IMR-90 (cell line): ENCODE results near the gene LIG1. TPM values are rescaled to one million over a fixed set of nuclear protein-coding genes. Genes with fewer than 3 reads are reported as not detected.
"Not testable (repeated sequence)": the region's sequence is repeated elsewhere in the genome, so short reads cannot be mapped to it uniquely, and the experiment has no call there.

ENCODE experiments used
- ATAC-seq: fragments of 200-7000 bp; cut with Tn5 transposase; 2 replicates; pipeline ENCODE4 v1.9.1; 2020; ENCODE audit warnings: low read depth, mild to moderate bottlenecking, moderate library complexity
- BruUV-seq: library from RNA; stranded (reverse); fragments of 400-500 nt; replicated peaks from 2 replicates; lab custom pipeline; 2021; lab: Mats Ljungman, UMichigan
- CTCF ChIA-PET: fragments of 300-600 bp; formaldehyde crosslinking; extraction: SDS; loops from one replicate; lab custom pipeline; 2021; ENCODE audit warnings: antibody characterized with exemption; lab: Yijun Ruan, JAX
- POLR2A ChIA-PET: fragments of 300-600 bp; sonication (Branson Sonifier 250); formaldehyde crosslinking; loops from one replicate; lab custom pipeline; 2022; ENCODE audit warnings: antibody characterized with exemption; ENCODE audit not compliant: unreplicated experiment; lab: Charles Lee
- DNase-seq: peaks from one replicate; pipeline ENCODE4 v3.0.0; 2013
- H2AFZ ChIP-seq: replicated peaks from 2 replicates; pipeline ENCODE3; 2013; ENCODE audit warnings: low read length, mild to moderate bottlenecking; ENCODE audit not compliant: poor library complexity
- H2AK5ac ChIP-seq: 2 replicates; pipeline ENCODE4 v1.6.1; 2013; ENCODE audit warnings: low read depth, low read length, inconsistent platforms
- H2AK9ac ChIP-seq: replicated peaks from 2 replicates; pipeline ENCODE3; 2013; ENCODE audit warnings: mild to moderate bottlenecking, low read depth, low read length, moderate library complexity; ENCODE audit not compliant: poor library complexity
- H2BK120ac ChIP-seq: 2 replicates; pipeline ENCODE4 v1.6.1; 2013; ENCODE audit warnings: low read depth, low read length, inconsistent platforms
- H2BK15ac ChIP-seq: 3 replicates; pipeline ENCODE4 v1.6.1; 2013; ENCODE audit warnings: low read depth, low read length, inconsistent platforms
- H2BK20ac ChIP-seq: 2 replicates; pipeline ENCODE4 v1.6.1; 2013; ENCODE audit warnings: low read depth, mild to moderate bottlenecking, inconsistent platforms, low read length, moderate library complexity
- H2BK5ac ChIP-seq: 2 replicates; pipeline ENCODE4 v1.6.1; 2013; ENCODE audit warnings: mild to moderate bottlenecking, low read depth, low read length, inconsistent platforms; ENCODE audit not compliant: poor library complexity, severe bottlenecking
- H3K14ac ChIP-seq: replicated peaks from 2 replicates; pipeline ENCODE4 v1.6.1; 2013; ENCODE audit warnings: low read depth, low read length, inconsistent platforms
- H3K18ac ChIP-seq: 2 replicates; pipeline ENCODE4 v1.6.1; 2013; ENCODE audit warnings: low read depth, low read length, control low read depth
- H3K23ac ChIP-seq: 2 replicates; pipeline ENCODE4 v1.6.1; 2013; ENCODE audit warnings: low read depth, low read length, inconsistent platforms
- H3K27ac ChIP-seq: 2 replicates; pipeline ENCODE4 v1.5.1; 2013; ENCODE audit warnings: mild to moderate bottlenecking, control low read depth, low read length; ENCODE audit not compliant: insufficient read depth
- H3K27me3 ChIP-seq: 2 replicates; pipeline ENCODE4 v1.6.1; 2013; ENCODE audit warnings: low read length; ENCODE audit not compliant: control insufficient read depth, insufficient read depth
- H3K36me3 ChIP-seq: 2 replicates; pipeline ENCODE4 v1.6.1; 2013; ENCODE audit warnings: low read length, mixed read lengths; ENCODE audit not compliant: control insufficient read depth, insufficient read depth
- H3K4ac ChIP-seq: 2 replicates; pipeline ENCODE4 v1.6.1; 2013; ENCODE audit warnings: low read depth, low read length, inconsistent platforms
- H3K4me1 ChIP-seq: 2 replicates; pipeline ENCODE4 v1.6.1; 2013; ENCODE audit warnings: low read length, mixed read lengths; ENCODE audit not compliant: control insufficient read depth, insufficient read depth
- H3K4me2 ChIP-seq: 2 replicates; pipeline ENCODE4 v1.6.1; 2013; ENCODE audit warnings: low read depth, mild to moderate bottlenecking, control low read depth, low read length, moderate library complexity
- H3K4me3 ChIP-seq: 2 replicates; pipeline ENCODE4 v1.5.1; 2013; ENCODE audit warnings: low read depth, mild to moderate bottlenecking, control low read depth, low read length, moderate library complexity; ENCODE audit not compliant: insufficient read depth
- H3K56ac ChIP-seq: 2 replicates; pipeline ENCODE4 v1.6.1; 2013; ENCODE audit warnings: low read length, inconsistent platforms; ENCODE audit not compliant: insufficient read depth; ENCODE audit errors: extremely low read depth
- H3K79me1 ChIP-seq, 2 experiments: 2 replicates each; pipeline ENCODE4 v1.6.1; 2013; ENCODE audit warnings: low read length in 2 of 2, inconsistent platforms in 1 of 2, low read depth in 1 of 2
- H3K9ac ChIP-seq: 2 replicates; pipeline ENCODE4 v1.6.1; 2013; ENCODE audit warnings: low read depth, low read length, control low read depth
- H3K9me1 ChIP-seq: 2 replicates; pipeline ENCODE4 v1.6.1; 2013; ENCODE audit warnings: low read length, inconsistent platforms; ENCODE audit not compliant: insufficient read depth
- H3K9me3 ChIP-seq: 2 replicates; pipeline ENCODE4 v1.6.1; 2013; ENCODE audit warnings: low read length; ENCODE audit not compliant: control insufficient read depth, insufficient read depth
- H4K20me1 ChIP-seq: 2 replicates; pipeline ENCODE4 v1.6.1; 2013; ENCODE audit warnings: low read length, inconsistent platforms; ENCODE audit not compliant: insufficient read depth
- H4K5ac ChIP-seq: 2 replicates; pipeline ENCODE4 v1.6.1; 2013; ENCODE audit warnings: mild to moderate bottlenecking, low read depth, low read length, control low read depth
- H4K8ac ChIP-seq, 2 experiments: 2 replicates each; pipeline ENCODE4 v1.6.1; 2013; ENCODE audit warnings: low read depth in 2 of 2, low read length in 2 of 2, control low read depth in 1 of 2, inconsistent platforms in 1 of 2
- H4K91ac ChIP-seq: 2 replicates; pipeline ENCODE4 v1.6.1; 2013; ENCODE audit warnings: low read depth, low read length, inconsistent platforms; ENCODE audit not compliant: insufficient read depth
- WGBS, 2 experiments: methylation state at CpG; one replicate each; pipeline versions ENCODE4 v1.1.5 to v1.1.7; 2013; ENCODE audit warnings: missing lambda C conversion rate in 2 of 2; ENCODE audit not compliant: insufficient read length in 1 of 2; ENCODE audit errors: extremely low coverage in 2 of 2; 5-methylcytosine and 5-hydroxymethylcytosine counted together
- dilution Hi-C: fragments of 300-500 bp; cut with HindIII; formaldehyde crosslinking; loops from one replicate; pipeline ENCODE4 v1.14.3; 2018; ENCODE audit warnings: low sequenced_read_pairs; ENCODE audit not compliant: unreplicated experiment
- in situ Hi-C: fragments of 300-500 bp; cut with MboI; formaldehyde crosslinking; loops from 3 replicates; pipeline ENCODE4 v1.14.3; 2019; ENCODE audit warnings: low sequenced_read_pairs, inconsistent platforms, mixed read lengths
- intact Hi-C: fragments of 100-400 bp; cut with micrococcal nuclease; formaldehyde crosslinking; loops from 2 replicates; pipeline ENCODE4 v1.10.0; 2022
- polyA plus RNA-seq, 3 experiments: library from polyadenylated mRNA; depleted of rRNA; stranded (reverse); fragments of >200 nt; gene quantifications; 2 replicates each; pipeline ENCODE4 v1.2.3, GENCODE V29; 2012; ENCODE audit warnings: low replicate concordance in 1 of 3
- total RNA-seq: library from RNA; depleted of rRNA; stranded (reverse); fragments of >200 nt; gene quantifications from 2 replicates; pipeline ENCODE4 v1.2.3, GENCODE V29; 2012

The LIG1 gene
- total and polyA plus RNA-seq, 2 of the 4 experiments (the other 2 are of a cell fraction) = 24.9 to 34.0 TPM

DNA sequence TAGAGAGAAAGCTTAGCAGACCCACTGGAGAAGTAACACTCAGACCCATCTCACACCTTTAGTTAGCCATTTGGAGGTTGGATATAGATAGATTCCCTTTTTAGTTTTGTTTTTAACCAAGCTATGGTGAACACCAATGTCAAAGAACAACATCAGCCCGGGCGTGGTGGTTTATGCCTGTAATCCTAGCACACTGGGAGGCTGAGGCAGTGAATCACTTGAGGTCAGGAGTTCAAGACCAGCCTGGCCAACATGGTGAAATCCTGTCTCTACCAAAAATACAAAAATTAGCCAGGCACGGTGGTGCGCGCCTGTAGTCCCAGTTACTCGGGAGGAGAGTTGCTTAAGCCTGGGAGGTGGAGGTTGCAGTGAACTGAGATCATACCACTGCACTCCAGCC lies 81.2 kb downstream of the LIG1 start:
- H3K9me3 ChIP-seq, H3K27me3 ChIP-seq, ATAC-seq, H3K18ac ChIP-seq, H3K4ac ChIP-seq, H2AK5ac ChIP-seq, H3K4me2 ChIP-seq, H2BK120ac ChIP-seq, H2AK9ac ChIP-seq, H3K4me1 ChIP-seq, H3K27ac ChIP-seq, H3K79me1 ChIP-seq, H3K23ac ChIP-seq, in situ Hi-C loops, H4K5ac ChIP-seq, H2BK5ac ChIP-seq, BruUV-seq, H2AFZ ChIP-seq, H3K9me1 ChIP-seq, H3K56ac ChIP-seq, dilution Hi-C loops, H2BK20ac ChIP-seq, H3K4me3 ChIP-seq, CTCF ChIA-PET, H4K91ac ChIP-seq, H2BK15ac ChIP-seq, H3K14ac ChIP-seq, H4K20me1 ChIP-seq, DNase-seq, H3K9ac ChIP-seq, H4K8ac ChIP-seq, POLR2A ChIA-PET, H3K36me3 ChIP-seq, intact Hi-C loops: not testable (repeated sequence)
- no CpG with 5 or more reads among the region's 6 CpGs for WGBS, 2 experiments
